Measurements from ENCODE around the gene PEAK1. TPM values are rescaled to one million over a fixed set of nuclear protein-coding genes. Genes with fewer than 3 reads are reported as not detected.

The PEAK1 gene
- total and polyA plus RNA-seq, 9 of the 15 experiments (the other 6 are each of a cell fraction or from before 2014, with no cell fraction given) = 0.99 to 22.4 (median 10.8) TPM

DNA sequence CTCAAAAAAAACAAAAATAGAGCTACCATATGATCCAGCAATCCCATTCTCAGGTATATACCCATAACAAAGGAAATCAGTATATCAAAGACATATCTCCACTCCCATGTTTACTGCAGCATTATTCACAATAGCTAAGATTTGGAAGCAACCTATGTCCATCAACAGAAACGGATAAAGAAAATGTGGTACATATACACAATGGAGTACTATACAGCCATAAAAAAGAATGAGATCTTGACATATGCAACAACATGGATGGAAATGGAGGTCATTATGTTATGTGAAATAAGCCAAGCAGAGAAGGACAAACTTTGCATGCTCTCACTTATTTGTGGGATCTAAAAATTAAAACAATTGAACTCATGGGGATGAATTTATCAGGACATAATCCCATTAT is 19.6 kb downstream of the PEAK1 start (continued):
- TF ChIP-seq ZNF76 (CRISPR knock-in tag; IDR thresholded peaks at IDR 0.05; ENCODE audit: borderline replicate concordance) = no peak
- TF ChIP-seq TOE1 (IDR thresholded peaks at IDR 0.05; ENCODE audit: borderline replicate concordance) = no peak
- TF ChIP-seq TOE1 (CRISPR knock-in tag; IDR thresholded peaks at IDR 0.05; ENCODE audit: borderline replicate concordance, low read depth) = no peak
- TF ChIP-seq PRMT5 (CRISPR knock-in tag; IDR thresholded peaks at IDR 0.05) = no peak
- no peak for TF ChIP-seq GABPB1 (CRISPR knock-in tag; IDR thresholded peaks at IDR 0.05)
- TF ChIP-seq DMBX1 (CRISPR knock-in tag; IDR thresholded peaks at IDR 0.05; ENCODE audit: borderline replicate concordance) = no peak
- TF ChIP-seq, protein P1, sequence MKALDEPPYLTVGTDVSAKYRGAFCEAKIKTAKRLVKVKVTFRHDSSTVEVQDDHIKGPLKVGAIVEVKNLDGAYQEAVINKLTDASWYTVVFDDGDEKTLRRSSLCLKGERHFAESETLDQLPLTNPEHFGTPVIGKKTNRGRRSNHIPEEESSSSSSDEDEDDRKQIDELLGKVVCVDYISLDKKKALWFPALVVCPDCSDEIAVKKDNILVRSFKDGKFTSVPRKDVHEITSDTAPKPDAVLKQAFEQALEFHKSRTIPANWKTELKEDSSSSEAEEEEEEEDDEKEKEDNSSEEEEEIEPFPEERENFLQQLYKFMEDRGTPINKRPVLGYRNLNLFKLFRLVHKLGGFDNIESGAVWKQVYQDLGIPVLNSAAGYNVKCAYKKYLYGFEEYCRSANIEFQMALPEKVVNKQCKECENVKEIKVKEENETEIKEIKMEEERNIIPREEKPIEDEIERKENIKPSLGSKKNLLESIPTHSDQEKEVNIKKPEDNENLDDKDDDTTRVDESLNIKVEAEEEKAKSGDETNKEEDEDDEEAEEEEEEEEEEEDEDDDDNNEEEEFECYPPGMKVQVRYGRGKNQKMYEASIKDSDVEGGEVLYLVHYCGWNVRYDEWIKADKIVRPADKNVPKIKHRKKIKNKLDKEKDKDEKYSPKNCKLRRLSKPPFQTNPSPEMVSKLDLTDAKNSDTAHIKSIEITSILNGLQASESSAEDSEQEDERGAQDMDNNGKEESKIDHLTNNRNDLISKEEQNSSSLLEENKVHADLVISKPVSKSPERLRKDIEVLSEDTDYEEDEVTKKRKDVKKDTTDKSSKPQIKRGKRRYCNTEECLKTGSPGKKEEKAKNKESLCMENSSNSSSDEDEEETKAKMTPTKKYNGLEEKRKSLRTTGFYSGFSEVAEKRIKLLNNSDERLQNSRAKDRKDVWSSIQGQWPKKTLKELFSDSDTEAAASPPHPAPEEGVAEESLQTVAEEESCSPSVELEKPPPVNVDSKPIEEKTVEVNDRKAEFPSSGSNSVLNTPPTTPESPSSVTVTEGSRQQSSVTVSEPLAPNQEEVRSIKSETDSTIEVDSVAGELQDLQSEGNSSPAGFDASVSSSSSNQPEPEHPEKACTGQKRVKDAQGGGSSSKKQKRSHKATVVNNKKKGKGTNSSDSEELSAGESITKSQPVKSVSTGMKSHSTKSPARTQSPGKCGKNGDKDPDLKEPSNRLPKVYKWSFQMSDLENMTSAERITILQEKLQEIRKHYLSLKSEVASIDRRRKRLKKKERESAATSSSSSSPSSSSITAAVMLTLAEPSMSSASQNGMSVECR (CRISPR knock-in tag; IDR thresholded peaks at IDR 0.05) = no peak
- TF ChIP-seq ZNF41 (CRISPR knock-in tag; conservative IDR thresholded peaks at IDR 0.05) = no peak
- TF ChIP-seq SRF (CRISPR knock-in tag; IDR thresholded peaks at IDR 0.05) = no peak
- TF ChIP-seq SMARCE1 (IDR thresholded peaks at IDR 0.05) = no peak
- TF ChIP-seq PHF8 (IDR thresholded peaks at IDR 0.05; ENCODE audit: borderline replicate concordance, low read length) = no peak
- TF ChIP-seq POLR2AphosphoS5 (IDR thresholded peaks at IDR 0.05; ENCODE audit: control insufficient read depth, insufficient read depth, low read depth, low read length) = no peak
- TF ChIP-seq, protein P2, sequence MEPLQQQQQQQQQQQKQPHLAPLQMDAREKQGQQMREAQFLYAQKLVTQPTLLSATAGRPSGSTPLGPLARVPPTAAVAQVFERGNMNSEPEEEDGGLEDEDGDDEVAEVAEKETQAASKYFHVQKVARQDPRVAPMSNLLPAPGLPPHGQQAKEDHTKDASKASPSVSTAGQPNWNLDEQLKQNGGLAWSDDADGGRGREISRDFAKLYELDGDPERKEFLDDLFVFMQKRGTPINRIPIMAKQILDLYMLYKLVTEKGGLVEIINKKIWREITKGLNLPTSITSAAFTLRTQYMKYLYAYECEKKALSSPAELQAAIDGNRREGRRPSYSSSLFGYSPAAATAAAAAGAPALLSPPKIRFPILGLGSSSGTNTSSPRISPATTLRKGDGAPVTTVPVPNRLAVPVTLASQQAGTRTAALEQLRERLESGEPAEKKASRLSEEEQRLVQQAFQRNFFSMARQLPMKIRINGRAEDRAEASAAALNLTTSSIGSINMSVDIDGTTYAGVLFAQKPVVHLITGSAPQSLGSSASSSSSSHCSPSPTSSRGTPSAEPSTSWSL (CRISPR knock-in tag; IDR thresholded peaks at IDR 0.05; ENCODE audit: borderline replicate concordance) = no peak
- TF ChIP-seq, protein P3, sequence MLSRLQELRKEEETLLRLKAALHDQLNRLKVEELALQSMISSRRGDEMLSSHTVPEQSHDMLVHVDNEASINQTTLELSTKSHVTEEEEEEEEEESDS (CRISPR knock-in tag; IDR thresholded peaks at IDR 0.05) = no peak
- TF ChIP-seq ZNF174 (CRISPR knock-in tag; IDR thresholded peaks at IDR 0.05) = no peak
- TF ChIP-seq RCOR1 (IDR thresholded peaks at IDR 0.05; ENCODE audit: borderline replicate concordance in 1 of 2, low read depth in 2 of 2, low read length in 2 of 2) = 0 out of 4 replicates have a peak, but pooled peaks of 1 of the 2 experiments have one; percentile 31
- TF ChIP-seq ZNF146 (CRISPR knock-in tag; IDR thresholded peaks at IDR 0.05; ENCODE audit: unreplicated experiment) = peak; percentile 97
- no peak for TF ChIP-seq HMG20A (CRISPR knock-in tag; conservative IDR thresholded peaks at IDR 0.05)
- TF ChIP-seq CBX3 (IDR thresholded peaks at IDR 0.05; ENCODE audit: borderline replicate concordance in 1 of 2, low read length in 2 of 2) = 0 out of 3 replicates have a peak, but pooled peaks of 1 of the 2 experiments have one; percentile 19
- TF ChIP-seq SMARCA5 (IDR thresholded peaks at IDR 0.05) = 0 out of 2 replicates have a peak, but pooled peaks have one; percentile 44
- no peak for TF ChIP-seq NCOA6 (IDR thresholded peaks at IDR 0.05)
- TF ChIP-seq CBX1 (IDR thresholded peaks at IDR 0.05; ENCODE audit: low read depth) = no peak
- TF ChIP-seq, protein P4, sequence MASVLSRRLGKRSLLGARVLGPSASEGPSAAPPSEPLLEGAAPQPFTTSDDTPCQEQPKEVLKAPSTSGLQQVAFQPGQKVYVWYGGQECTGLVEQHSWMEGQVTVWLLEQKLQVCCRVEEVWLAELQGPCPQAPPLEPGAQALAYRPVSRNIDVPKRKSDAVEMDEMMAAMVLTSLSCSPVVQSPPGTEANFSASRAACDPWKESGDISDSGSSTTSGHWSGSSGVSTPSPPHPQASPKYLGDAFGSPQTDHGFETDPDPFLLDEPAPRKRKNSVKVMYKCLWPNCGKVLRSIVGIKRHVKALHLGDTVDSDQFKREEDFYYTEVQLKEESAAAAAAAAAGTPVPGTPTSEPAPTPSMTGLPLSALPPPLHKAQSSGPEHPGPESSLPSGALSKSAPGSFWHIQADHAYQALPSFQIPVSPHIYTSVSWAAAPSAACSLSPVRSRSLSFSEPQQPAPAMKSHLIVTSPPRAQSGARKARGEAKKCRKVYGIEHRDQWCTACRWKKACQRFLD (CRISPR knock-in tag; IDR thresholded peaks at IDR 0.05) = no peak

Measured in K562 (cell line).